Measurements from ENCODE around the gene SASS6. TPM values are rescaled to one million over a fixed set of nuclear protein-coding genes. Genes with fewer than 3 reads are reported as not detected.

The SASS6 gene
- total RNA-seq, 2 donors from 2014 or later: 8.8 to 15.3 TPM

- Histone ChIP-seq H3K36me3 (ENCODE audit: control insufficient read depth, insufficient read depth, low read length) (no peaks in the 10 kb centered on the region), H3K4me1 (ENCODE audit: control insufficient read depth, insufficient read depth, low read length) (no peaks in the 10 kb centered on the region), H3K27ac (ENCODE audit: low read depth, low read length) (no peak overlapping the region), H3K4me3 (ENCODE audit: low read length) (peak overlapping the region; percentile 95), H3K9me3 (ENCODE audit: control insufficient read depth, low read length) (no peaks in the 10 kb centered on the region), H3K9ac (ENCODE audit: extremely low read depth, low read length, poor library complexity, severe bottlenecking) (no peak overlapping the region), H3K27me3 (ENCODE audit: control insufficient read depth, insufficient read depth, low read length, poor library complexity, severe bottlenecking) (no peaks in the 10 kb centered on the region)
- H3K36me3 Mint-ChIP-seq (ENCODE audit: low read depth): peaks cover 7% of the 10 kb centered on the region
- DNase-seq: no peak
- no peaks in the 10 kb centered on the region for H3K27me3 Mint-ChIP-seq (ENCODE audit: insufficient read depth)
- TF ChIP-seq CTCF (conservative IDR thresholded peaks at IDR 0.05): no peak
- H3K4me3 Mint-ChIP-seq: no peak overlapping the region
- no peak overlapping the region for H3K27ac Mint-ChIP-seq
- no peaks in the 10 kb centered on the region for H3K9me3 Mint-ChIP-seq
- 96 to 97% methylated on average over 4 to 5 of the region's 5 CpGs for WGBS, 2 experiments (ENCODE audit: insufficient coverage in 1 of 2, insufficient read length in 1 of 2)
- peaks cover 7% of the 10 kb centered on the region for H3K4me1 Mint-ChIP-seq
Measured at GRCh38 chr1:100130552-100131077, 2.1 kb downstream of the SASS6 start.

- no peak overlapping the region for H3K4me3 ChIP-seq (ENCODE audit: low read length)
- H3K9ac ChIP-seq (ENCODE audit: extremely low read depth, low read length, poor library complexity, severe bottlenecking): no peak overlapping the region
- Mint-ChIP-seq H3K27me3 (ENCODE audit: insufficient read depth) (no peaks in the 10 kb centered on the region), H3K36me3 (ENCODE audit: low read depth) (peaks cover 8% of the 10 kb centered on the region), H3K27ac (no peak overlapping the region), H3K9me3 (no peaks in the 10 kb centered on the region), H3K4me3 (no peak overlapping the region), H3K4me1 (peaks cover 7% of the 10 kb centered on the region)
- H3K27ac ChIP-seq (ENCODE audit: low read depth, low read length): no peak overlapping the region
- H3K27me3 ChIP-seq (ENCODE audit: control insufficient read depth, insufficient read depth, low read length, poor library complexity, severe bottlenecking): no peaks in the 10 kb centered on the region
- TF ChIP-seq CTCF (conservative IDR thresholded peaks at IDR 0.05): no peak
- DNase-seq: no peak
- 92 to 100% methylated on average over 1 of the region's 1 CpG for WGBS, 2 experiments (ENCODE audit: insufficient coverage in 1 of 2, insufficient read length in 1 of 2)
- H3K9me3 ChIP-seq (ENCODE audit: control insufficient read depth, low read length): no peaks in the 10 kb centered on the region
- peaks cover 10% of the 10 kb centered on the region for H3K36me3 ChIP-seq (ENCODE audit: control insufficient read depth, insufficient read depth, low read length)
- H3K4me1 ChIP-seq (ENCODE audit: control insufficient read depth, insufficient read depth, low read length): no peaks in the 10 kb centered on the region
Measured at GRCh38 chr1:100127226-100127625, 5.5 kb downstream of the SASS6 start.

GRCh38 chr1:100122177-100122576 lies 10.6 kb downstream of the SASS6 start:
- no peak overlapping the region for H3K4me3 Mint-ChIP-seq
- H3K36me3 Mint-ChIP-seq (ENCODE audit: low read depth): peaks cover 28% of the 10 kb centered on the region
- no peaks in the 10 kb centered on the region for H3K9me3 Mint-ChIP-seq
- H3K9ac ChIP-seq (ENCODE audit: extremely low read depth, low read length, poor library complexity, severe bottlenecking): no peak overlapping the region
- H3K9me3 ChIP-seq (ENCODE audit: control insufficient read depth, low read length): no peaks in the 10 kb centered on the region
- no peaks in the 10 kb centered on the region for H3K27me3 ChIP-seq (ENCODE audit: control insufficient read depth, insufficient read depth, low read length, poor library complexity, severe bottlenecking)
- H3K36me3 ChIP-seq (ENCODE audit: control insufficient read depth, insufficient read depth, low read length): peaks cover 46% of the 10 kb centered on the region
- no peak overlapping the region for H3K4me3 ChIP-seq (ENCODE audit: low read length)
- H3K27me3 Mint-ChIP-seq (ENCODE audit: insufficient read depth): no peaks in the 10 kb centered on the region
- no peak overlapping the region for H3K27ac ChIP-seq (ENCODE audit: low read depth, low read length)
- no peak for TF ChIP-seq CTCF (conservative IDR thresholded peaks at IDR 0.05)
- H3K4me1 ChIP-seq (ENCODE audit: control insufficient read depth, insufficient read depth, low read length): no peaks in the 10 kb centered on the region
- no peaks in the 10 kb centered on the region for H3K4me1 Mint-ChIP-seq
- no peak for DNase-seq
- no peak overlapping the region for H3K27ac Mint-ChIP-seq
- WGBS, 2 experiments (ENCODE audit: insufficient coverage in 1 of 2, insufficient read length in 1 of 2): 91 to 100% methylated on average over 1 of the region's 1 CpG

All from endodermal cell (in vitro differentiated cells).